HCT116 (cell line): ENCODE results near the gene CYTH2. TPM values are rescaled to one million over a fixed set of nuclear protein-coding genes. Genes with fewer than 3 reads are reported as not detected.
"Not testable (repeated sequence)": the region's sequence is repeated elsewhere in the genome, so short reads cannot be mapped to it uniquely, and the experiment has no call there.

ENCODE experiments used
- ATAC-seq: fragments of 200-7000 bp; cut with Tn5 transposase; 2 replicates; pipeline ENCODE4 v1.9.1; 2020; ENCODE audit warnings: mild to moderate bottlenecking, moderate library complexity
- BruUV-seq: library from RNA; stranded (reverse); fragments of 400-500 nt; replicated peaks from 2 replicates; lab custom pipeline; 2021; lab: Mats Ljungman, UMichigan
- CTCF ChIA-PET: fragments of 300-600 bp; sonication (Branson Sonifier 250); formaldehyde crosslinking; loops from one replicate; lab custom pipeline; 2021; ENCODE audit warnings: antibody characterized with exemption; lab: Charles Lee
- POLR2A ChIA-PET: fragments of 300-600, 350-600 bp; sonication (Branson Sonifier 250); formaldehyde crosslinking; loops from one replicate; lab custom pipeline; 2021; ENCODE audit warnings: antibody characterized with exemption; lab: Charles Lee
- RAD21 ChIA-PET, 2 experiments: fragments of 300-600 bp; sonication (Branson Sonifier 250); formaldehyde crosslinking; loops; one replicate each; lab custom pipeline; 2023; ENCODE audit warnings: low total read pairs in 2 of 2; ENCODE audit not compliant: uncharacterized antibody in 2 of 2, unreplicated experiment in 2 of 2, low non-redundant PET in 1 of 2; lab: Charles Lee
- DNase-seq: peaks from one replicate; pipeline ENCODE4 v3.0.0-alpha.2; 2010; ENCODE audit warnings: low read depth, low spot score
- H2AFZ ChIP-seq: fragments of 200-600 bp; shearing (Covaris generic), sonication (generic); 2 replicates; pipeline ENCODE4 v1.6.1; 2017; ENCODE audit warnings: low read depth, mixed run types, mixed read lengths, antibody characterized with exemption, low read length; ENCODE audit not compliant: poor library complexity, severe bottlenecking
- H3K27ac ChIP-seq: 2 replicates; pipeline ENCODE4 v1.5.1; 2012; ENCODE audit warnings: low read depth, low read length
- H3K27me3 ChIP-seq: fragments of 200-600 bp; sonication (generic); 2 replicates; pipeline ENCODE4 v1.6.1; 2016; ENCODE audit warnings: mixed run types, low read length, mixed read lengths; ENCODE audit not compliant: insufficient read depth
- H3K36me3 ChIP-seq, 2 experiments: fragments of 200-500 bp in 1 of 2; fragments of 200-600 bp in 1 of 2; sonication (Bioruptor generic) in 1 of 2; sonication (generic) in 1 of 2; 2 replicates each; pipeline versions ENCODE4 v1.5.1 to v1.6.1; 2014 to 2016; ENCODE audit warnings: low read length in 2 of 2, inconsistent platforms in 1 of 2, mixed read lengths in 1 of 2, mixed run types in 1 of 2; ENCODE audit not compliant: insufficient read depth in 2 of 2, control insufficient read depth in 1 of 2
- H3K4me1 ChIP-seq, 2 experiments: fragments of 200-600 bp in 1 of 2; sonication (generic) in 1 of 2; 2 replicates each; pipeline versions ENCODE4 v1.5.1 to v1.6.1; 2012 to 2017; ENCODE audit warnings: low read length in 2 of 2, inconsistent platforms in 1 of 2, mild to moderate bottlenecking in 1 of 2, mixed read lengths in 1 of 2, mixed run types in 1 of 2, moderate library complexity in 1 of 2; ENCODE audit not compliant: insufficient read depth in 2 of 2, control insufficient read depth in 1 of 2
- H3K4me2 ChIP-seq: fragments of 200-600 bp; sonication (generic); 2 replicates; pipeline ENCODE4 v1.6.1; 2017; ENCODE audit warnings: mixed run types, low read length, mixed read lengths
- H3K4me3 ChIP-seq, 2 experiments: fragments of 200-600 bp in 1 of 2; sonication (generic) in 1 of 2; replicated peaks in 1 of 2; 2 replicates each; pipeline ENCODE4 v1.5.1; 2011 to 2016; ENCODE audit warnings: low read length in 2 of 2, control low read depth in 1 of 2, low read depth in 1 of 2, mild to moderate bottlenecking in 1 of 2, mixed read lengths in 1 of 2, mixed run types in 1 of 2
- H3K79me2 ChIP-seq: fragments of 200-600 bp; sonication (generic); 2 replicates; pipeline ENCODE4 v1.6.1; 2017; ENCODE audit warnings: mild to moderate bottlenecking, mixed run types, low read length, moderate library complexity, mixed read lengths; ENCODE audit not compliant: insufficient read depth
- H3K9ac ChIP-seq: fragments of 200-600 bp; sonication (generic); 2 replicates; pipeline ENCODE4 v1.6.1; 2016; ENCODE audit warnings: low read length, mixed read lengths
- H3K9me2 ChIP-seq: fragments of 200-600 bp; sonication (generic), shearing (Covaris generic); 2 replicates; pipeline ENCODE4 v1.6.1; 2017; ENCODE audit warnings: mixed run types, mild to moderate bottlenecking, moderate library complexity; ENCODE audit not compliant: insufficient read depth
- H3K9me3 ChIP-seq, 2 experiments: fragments of 200-500 bp in 1 of 2; fragments of 200-600 bp in 1 of 2; sonication (Bioruptor generic) in 1 of 2; sonication (generic) in 1 of 2; 2 replicates each; pipeline ENCODE4 v1.6.1; 2014 to 2017; ENCODE audit warnings: low read length in 2 of 2, mixed read lengths in 2 of 2, inconsistent platforms in 1 of 2, low read depth in 1 of 2, mild to moderate bottlenecking in 1 of 2, mixed run types in 1 of 2, moderate library complexity in 1 of 2; ENCODE audit not compliant: control insufficient read depth in 1 of 2, insufficient read depth in 1 of 2
- H4K20me1 ChIP-seq: fragments of 200-600 bp; sonication (generic), shearing (Covaris generic); 2 replicates; pipeline ENCODE4 v1.6.1; 2017; ENCODE audit warnings: mixed run types, mild to moderate bottlenecking, moderate library complexity; ENCODE audit not compliant: insufficient read depth
- EZH2 ChIP-seq: fragments of 200-600 bp; sonication (generic); IDR thresholded peaks from 2 replicates; pipeline ENCODE4 v1.6.1; 2017; ENCODE audit warnings: antibody characterized with exemption, mixed run types
- POLR2AphosphoS5 ChIP-seq: IDR thresholded peaks from 2 replicates; pipeline ENCODE4 v1.6.1; 2011; ENCODE audit warnings: mild to moderate bottlenecking, low read depth, low read length, moderate library complexity
- SIN3A ChIP-seq: IDR thresholded peaks from 2 replicates; pipeline ENCODE4 v1.6.1; 2012; ENCODE audit warnings: low read depth
- TCF7L2 ChIP-seq: IDR thresholded peaks from 2 replicates; pipeline ENCODE4 v1.7.0; 2011; ENCODE audit warnings: borderline replicate concordance, inconsistent platforms; ENCODE audit not compliant: insufficient read depth, insufficient read length; ENCODE audit errors: extremely low read depth
- YY1 ChIP-seq: IDR thresholded peaks from 2 replicates; pipeline ENCODE4 v1.6.1; 2011; ENCODE audit warnings: low read length, low read depth, moderate library complexity, mild to moderate bottlenecking; ENCODE audit not compliant: insufficient replicate concordance; ENCODE audit errors: extremely low read depth
- ZFX ChIP-seq: fragments of 450-650 bp; IDR thresholded peaks from 2 replicates; pipeline ENCODE4 v1.6.1; 2017
- intact Hi-C: fragments of 100-400 bp; cut with micrococcal nuclease; formaldehyde crosslinking; loops from 2 replicates; pipeline ENCODE4 v1.10.0; 2022
- total RNA-seq: library from RNA; stranded (reverse); gene quantifications from one replicate; pipeline ENCODE4 v1.2.1, GENCODE V29; 2021; ENCODE audit not compliant: unreplicated experiment

Gene CYTH2
- total RNA-seq, 1 experiment from 2014 or later, result 75.3 TPM

- H3K4me1 ChIP-seq, result peaks cover 57 to 85% of the 10 kb centered on the region in 2 experiments
These were observed 18.8 kb downstream of the CYTH2 start for GRCh38 chr19:48487948-48488347.

GRCh38 chr19:48488478-48488877, 19.3 kb downstream of the CYTH2 start:
- peaks cover 57 to 82% of the 10 kb centered on the region in 2 experiments for H3K4me1 ChIP-seq
- H2AFZ ChIP-seq, BruUV-seq, H3K27me3 ChIP-seq, H3K36me3 ChIP-seq, DNase-seq, H4K20me1 ChIP-seq, ATAC-seq, H3K9me2 ChIP-seq, H3K9me3 ChIP-seq: not testable (repeated sequence)
- H3K9ac ChIP-seq, result peak overlapping the region; percentile 97
- peak overlapping the region; percentile 35 to 53 for H3K4me3 ChIP-seq
- ChIA-PET CTCF (interaction anchor here (0.7 to 4.7 kb wide), 4 partner anchors 17 to 120 kb away, joined by 3 to 65 read pairs (median 12); no protein-coding TSS in a partner anchor), POLR2A (interaction anchor here (1.2 to 1.4 kb wide), 2 partner anchors 18 to 88 kb away, joined by 4 to 6 read pairs; no protein-coding TSS in a partner anchor), RAD21 (interaction anchor here (0.5 to 1.4 kb wide), 2 partner anchors 14 to 96 kb away, joined by 3 read pairs; no protein-coding TSS in a partner anchor)
- peak overlapping the region; percentile 97 for H3K27ac ChIP-seq
- H3K79me2 ChIP-seq, result peaks cover 30% of the 10 kb centered on the region
- peak overlapping the region; percentile 100 for H3K4me2 ChIP-seq
- intact Hi-C loops, result loop anchor here (2.0 kb wide), 1 partner anchor 20 kb away; the partner anchor contains the start of gene CYTH2

More at GRCh38 chr19:48487948-48488347, 18.8 kb downstream of the CYTH2 start:
- no peaks in the 10 kb centered on the region for H4K20me1 ChIP-seq
- peak overlapping the region; percentile 39 to 53 for H3K4me3 ChIP-seq
- H3K9ac ChIP-seq, result peak overlapping the region; percentile 97
- peaks cover 2 to 9% of the 10 kb centered on the region in 2 experiments; a peak in 1 of 4 replicates for H3K36me3 ChIP-seq
- CTCF ChIA-PET, result interaction anchor here (0.7 to 4.7 kb wide), 5 partner anchors 18 to 121 kb away, joined by 3 to 65 read pairs (median 4); no protein-coding TSS in a partner anchor
- intact Hi-C loops, result loop anchor here (2.0 kb wide), 1 partner anchor 19 kb away; the partner anchor contains the start of gene CYTH2
- no peaks in the 10 kb centered on the region for H3K27me3 ChIP-seq
- H3K4me2 ChIP-seq, result peak overlapping the region; percentile 100
- POLR2A ChIA-PET, result interaction anchor here (0.7 to 1.4 kb wide), 6 partner anchors 14 to 131 kb away, joined by 3 to 6 read pairs (median 4); partner anchors contain the start of genes RPL18 and SPHK2
- H2AFZ ChIP-seq, result no peak overlapping the region
- H3K9me3 ChIP-seq, result no peaks in the 10 kb centered on the region
- RAD21 ChIA-PET, result interaction anchor here (0.6 to 1.4 kb wide), 7 partner anchors 8 to 124 kb away, joined by 3 to 5 read pairs (median 3); partner anchors contain the start of genes SYNGR4 (in 1 of the 2) and TMEM143 (in 1 of the 2)
- no TSS peak for BruUV-seq
- ATAC-seq (peak; percentile 40), DNase-seq (peak; percentile 90)
- H3K79me2 ChIP-seq, result peaks cover 30% of the 10 kb centered on the region
- H3K9me2 ChIP-seq, result no peaks in the 10 kb centered on the region
- peak overlapping the region; percentile 97 for H3K27ac ChIP-seq
- TF ChIP-seq TCF7L2 (peak; percentile 62), POLR2AphosphoS5 (peak; percentile 86), YY1 (no peak), ZFX (no peak), EZH2 (no peak), SIN3A (no peak)
